Dedifferentiated amniotic fluid mesenchymal stem cell (primary cell): Measurements from ENCODE around the gene MC2R.

Experiments
- DNase-seq: peaks from one replicate; pipeline ENCODE4 v3.0.0-alpha.2; 2016; ENCODE audit errors: extremely low spot score

MC2R gene

DNA sequence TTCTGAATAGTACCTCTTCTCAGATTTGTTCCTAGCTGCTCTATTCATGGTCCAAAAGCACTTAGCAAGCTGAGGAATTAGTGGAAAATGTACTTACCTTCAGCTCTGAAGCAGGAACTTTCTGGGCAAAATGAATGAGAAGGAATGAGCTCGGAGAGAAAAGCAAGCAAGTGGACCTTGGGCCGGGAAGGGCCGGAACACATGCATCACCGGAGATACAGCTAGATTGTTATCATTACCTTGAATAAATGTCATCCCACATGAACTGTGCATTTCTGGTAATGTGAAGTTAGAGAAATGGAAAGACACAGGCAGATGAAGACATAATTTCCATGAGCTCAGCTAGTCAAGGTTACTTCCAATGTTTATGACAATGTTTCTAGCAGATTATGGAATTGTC, at the start of gene MC2R:
Gene MC2R (minus strand): TSS at position 146 of the 400 bp plus-strand sequence. CDS start 30,018 bp downstream, outside the sequence.
- DNase-seq = no peak

DNA sequence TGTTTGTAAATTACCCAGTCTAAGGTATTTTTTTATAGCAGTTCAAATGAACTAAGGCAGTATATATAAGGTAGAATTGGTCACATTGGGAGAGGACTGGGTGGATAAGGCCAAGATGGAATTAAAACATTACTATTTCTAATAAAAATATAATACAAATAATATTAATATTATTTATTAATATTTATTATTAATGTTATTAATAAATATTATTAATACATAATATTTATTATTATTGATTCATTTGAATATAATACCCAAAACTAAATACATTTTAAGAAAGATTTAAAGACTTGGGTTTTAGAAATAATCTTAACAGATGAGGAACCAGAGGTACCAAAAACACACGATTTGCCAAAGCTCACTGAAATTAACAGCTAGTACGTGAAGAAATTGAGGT, 30.5 kb upstream of the MC2R start:
- no peak for DNase-seq

DNA sequence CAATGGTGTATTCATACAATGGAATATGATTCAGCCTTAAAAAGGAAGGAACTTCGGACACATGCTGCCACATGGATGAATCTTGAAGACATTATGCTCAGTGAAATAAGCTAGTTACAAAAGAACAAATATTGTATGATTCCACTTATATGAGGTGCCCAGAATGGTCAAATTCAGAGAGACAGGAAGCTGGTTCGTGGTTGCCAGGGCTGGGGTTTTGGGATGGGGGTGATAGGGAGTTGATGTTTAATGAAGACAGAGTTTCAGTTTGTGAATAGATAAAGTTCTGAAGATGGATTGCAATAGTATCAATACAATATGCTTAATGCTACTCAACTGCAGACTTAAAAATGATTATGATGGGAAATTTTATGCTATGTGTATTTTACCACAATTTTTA, 28.0 kb upstream of the MC2R start:
- no peak for DNase-seq

DNA sequence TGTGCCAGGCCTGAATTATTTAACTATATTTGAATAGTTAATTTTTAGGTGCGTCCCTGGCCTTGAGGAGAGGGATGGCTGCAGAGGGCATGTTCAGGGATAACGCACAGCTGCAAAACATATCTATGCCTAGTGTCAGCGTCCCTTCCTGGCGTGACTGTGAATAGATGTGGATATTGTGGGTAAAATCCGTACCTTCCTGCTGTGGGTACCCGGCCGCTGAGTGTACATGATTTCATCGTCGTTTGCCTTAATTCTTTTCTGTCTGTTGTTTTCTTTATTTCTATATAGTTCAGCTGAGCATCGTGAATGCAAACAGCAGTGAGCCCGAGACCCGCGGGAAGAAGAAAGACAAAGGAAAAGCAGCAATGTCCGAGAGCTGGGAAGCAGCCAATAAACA, 25.0 kb upstream of the MC2R start:
- DNase-seq = no peak

DNA sequence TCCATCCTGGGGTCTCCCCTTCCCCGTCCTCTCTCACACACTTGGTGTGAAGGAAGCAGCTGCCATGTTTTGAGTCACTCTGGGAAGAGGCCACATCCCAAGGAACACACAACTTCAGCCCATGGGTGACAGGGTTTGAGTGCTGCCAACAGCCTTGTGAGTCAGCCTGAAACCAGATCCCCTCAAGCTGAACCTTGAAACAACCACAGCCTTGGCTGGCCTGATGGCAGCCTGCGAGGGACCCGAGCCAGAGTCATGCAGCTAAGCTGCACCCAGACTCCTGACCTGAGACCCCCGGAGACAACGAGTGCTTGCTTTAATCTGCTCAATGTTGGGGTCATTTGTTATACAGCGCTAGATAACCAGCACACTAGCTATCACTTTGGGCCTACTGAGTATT, 19.3 kb upstream of the MC2R start:
- no peak for DNase-seq

DNA sequence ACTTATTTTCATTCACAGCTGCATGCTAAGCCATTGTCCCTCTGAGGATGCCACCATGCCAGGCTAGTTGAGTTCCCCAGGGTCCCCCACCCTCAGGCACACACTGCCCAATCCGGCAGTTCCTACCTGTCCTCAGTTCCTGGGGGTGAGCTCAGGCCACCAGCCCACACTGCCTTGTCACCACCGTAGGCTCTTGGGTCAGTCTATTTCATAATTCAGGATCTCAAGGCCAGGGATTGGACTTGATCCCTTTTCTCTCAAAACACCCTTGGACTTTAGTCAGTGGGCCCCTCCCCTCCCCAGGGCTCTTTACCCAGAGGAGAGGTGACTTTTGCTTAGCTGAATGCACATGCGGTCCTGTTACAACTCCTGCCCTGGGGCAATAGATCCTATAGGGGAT, 18.7 kb upstream of the MC2R start:
- DNase-seq = no peak

DNA sequence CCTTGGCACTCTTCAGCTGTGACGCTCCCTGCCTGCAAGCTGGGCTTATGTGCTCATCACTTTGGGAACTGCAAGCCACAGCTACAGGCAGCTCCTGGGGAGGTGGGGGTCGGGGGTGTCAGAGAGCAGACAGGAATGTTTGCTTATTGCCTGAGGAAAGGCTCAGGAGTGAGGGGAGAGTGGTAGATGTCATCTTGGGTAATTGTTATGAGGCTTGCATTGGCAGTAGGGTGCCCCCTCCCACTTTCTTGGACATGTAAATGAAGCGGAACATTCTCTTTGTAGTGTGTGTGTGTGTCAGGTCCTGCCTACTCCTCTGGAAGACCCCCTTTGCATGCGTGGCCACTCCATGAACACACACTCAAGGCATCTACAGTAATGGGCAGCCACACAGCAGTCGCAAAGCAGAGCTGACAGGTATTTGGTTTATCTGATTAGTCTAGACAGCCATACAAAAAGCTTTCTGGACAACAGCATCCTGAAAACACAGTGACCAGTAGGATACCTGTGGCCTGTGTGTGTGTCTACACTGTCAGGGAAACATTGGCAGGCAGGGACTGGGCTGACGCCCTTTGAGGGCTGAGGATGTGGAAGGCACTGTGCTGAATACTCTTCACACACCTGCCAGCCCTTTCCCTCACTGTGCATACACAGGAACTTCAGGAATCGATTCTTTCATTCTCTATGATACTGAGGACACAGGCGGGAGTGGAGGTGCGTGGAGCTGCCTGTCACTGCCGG, 17.1 kb upstream of the MC2R start:
- DNase-seq = no peak

DNA sequence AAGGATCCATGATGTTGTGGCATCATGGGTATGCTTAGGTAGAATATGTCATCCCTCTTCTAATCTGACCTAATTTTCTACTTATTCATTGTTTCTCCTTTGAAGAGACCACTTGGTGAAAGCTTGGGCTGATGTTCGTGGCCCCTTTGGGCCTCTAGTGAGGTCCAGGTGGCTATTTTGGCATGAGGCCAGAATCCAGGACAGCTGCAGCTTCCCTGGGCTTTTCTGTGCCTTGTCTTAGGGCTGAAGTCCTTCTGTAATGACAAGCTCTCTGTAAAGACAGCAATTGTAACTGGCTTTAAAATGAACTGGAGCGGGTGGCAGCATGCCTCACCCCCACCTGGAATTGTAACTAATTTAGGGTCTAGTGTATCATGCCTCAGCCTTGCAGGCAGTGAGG, 15.6 kb upstream of the MC2R start:
- no peak for DNase-seq

DNA sequence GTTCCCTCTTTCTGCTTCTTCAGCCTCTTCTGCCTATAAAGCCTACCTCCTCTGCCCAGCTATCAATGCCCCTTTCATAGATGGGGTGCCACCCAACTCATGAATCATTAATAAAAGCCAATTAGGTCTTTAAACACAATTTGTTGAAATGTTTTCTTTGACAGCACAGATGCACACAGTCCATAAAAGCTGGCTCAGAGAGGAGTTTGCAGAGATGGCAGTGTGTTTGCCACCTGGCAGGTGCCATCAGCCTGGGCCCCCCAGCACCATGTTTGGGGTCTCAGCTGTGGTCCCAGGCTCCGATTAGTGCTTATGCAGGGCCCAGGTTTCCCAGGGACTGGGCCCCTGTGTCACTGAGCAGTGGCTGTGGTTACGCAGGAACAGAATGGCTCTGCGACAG, 7.9 kb upstream of the MC2R start:
- DNase-seq = no peak

DNA sequence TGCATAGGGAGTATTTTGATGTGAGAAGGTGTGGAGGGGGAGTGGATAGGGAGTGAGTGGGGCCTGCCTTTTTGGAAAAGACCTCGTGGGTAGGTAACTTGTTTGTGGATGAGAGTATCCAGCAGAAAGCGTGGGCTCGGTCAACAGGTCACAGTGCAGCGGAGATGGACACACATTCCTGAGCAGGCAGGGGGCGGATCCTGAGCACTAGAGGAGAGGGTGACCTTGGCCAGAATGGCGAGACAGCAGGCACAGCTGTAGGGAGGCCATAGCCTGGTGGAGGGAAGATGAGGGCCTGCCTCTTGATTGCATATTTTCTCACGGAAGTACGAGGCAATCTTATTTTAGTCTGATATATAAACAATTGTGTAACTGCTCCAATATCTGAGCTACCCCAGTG, 3.6 kb upstream of the MC2R start:
- no peak for DNase-seq

DNA sequence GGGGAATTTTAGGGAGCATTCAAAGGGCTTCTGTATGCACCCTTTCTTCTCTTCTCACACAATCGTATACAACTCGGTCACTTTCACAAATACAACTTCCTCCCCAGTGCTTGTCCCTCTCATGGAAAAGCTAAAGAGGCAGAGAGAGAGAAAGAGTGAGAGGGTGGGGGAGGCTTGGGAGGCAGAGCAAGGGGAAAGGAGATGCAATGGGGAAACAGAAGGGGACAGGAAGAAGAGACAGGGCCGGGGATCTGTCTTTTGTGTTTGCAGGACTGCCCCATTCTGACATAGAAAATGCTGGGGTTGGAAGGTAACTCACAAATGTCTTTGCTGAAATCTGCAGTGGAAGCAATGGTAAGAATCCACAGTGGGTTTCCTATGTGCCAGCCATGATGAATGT, 2.1 kb upstream of the MC2R start:
- DNase-seq = no peak

DNA sequence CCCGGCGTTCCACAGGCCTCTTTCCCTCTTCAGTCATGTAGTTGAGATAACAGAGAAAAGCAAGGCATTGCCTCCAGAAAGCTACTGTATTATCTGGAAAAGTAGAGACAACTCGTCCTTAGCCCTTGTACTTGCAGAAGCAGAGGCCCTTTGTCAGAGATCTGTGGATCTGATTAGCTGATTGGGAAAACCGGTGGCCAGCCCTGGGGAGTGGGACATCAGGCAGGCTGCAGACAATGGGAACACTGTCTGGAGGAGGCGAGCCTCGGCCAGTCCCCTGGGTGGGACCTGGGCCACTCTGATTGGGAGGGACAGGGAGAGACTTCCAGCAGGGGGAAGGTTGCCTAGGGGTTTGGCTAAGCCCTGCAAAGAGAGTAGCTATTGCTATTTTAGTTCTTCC, 1.2 kb upstream of the MC2R start:
- no peak for DNase-seq

DNA sequence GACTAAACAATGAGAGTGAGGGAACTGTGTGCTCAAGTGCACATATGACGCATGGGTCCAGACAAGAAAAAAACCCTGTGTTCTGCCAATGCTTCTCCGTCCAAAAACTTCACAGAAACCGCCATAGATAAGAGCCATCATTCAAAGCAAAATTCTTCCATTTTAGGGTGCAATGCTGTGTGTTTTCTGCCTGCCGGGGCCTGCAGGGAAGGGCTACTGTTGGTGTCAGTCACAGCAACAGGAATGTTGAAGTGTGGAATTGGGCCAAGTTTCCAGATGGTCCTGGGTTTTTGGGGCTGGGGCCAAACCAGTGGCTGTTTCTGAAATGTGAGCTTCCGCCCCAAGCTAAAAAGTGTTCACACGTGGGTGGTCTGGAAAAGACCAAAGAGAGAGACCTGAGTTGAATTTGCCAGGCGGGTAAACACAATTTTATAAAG, 677 bp upstream of the MC2R start:
- DNase-seq = no peak

DNA sequence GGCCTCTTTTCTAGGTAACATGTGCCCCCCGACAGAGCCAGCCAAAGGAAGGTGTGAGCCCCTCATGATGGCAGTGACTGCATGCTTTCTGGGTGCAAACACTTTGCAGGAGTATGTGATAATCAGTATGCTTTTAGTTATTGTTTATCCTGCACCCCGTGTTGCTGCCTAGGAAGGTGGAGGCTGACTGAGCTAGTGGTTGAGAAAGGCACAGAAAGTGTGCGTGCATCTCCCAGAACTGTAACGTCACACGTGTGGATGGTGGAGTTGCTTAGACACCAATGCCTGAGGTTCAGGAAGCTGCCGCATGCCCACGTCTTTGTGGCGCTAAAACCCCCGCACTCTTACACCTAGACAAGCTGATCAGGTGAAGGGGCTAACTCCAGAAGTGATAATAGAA, 580 bp downstream of the MC2R start:
- no peak for DNase-seq

DNA sequence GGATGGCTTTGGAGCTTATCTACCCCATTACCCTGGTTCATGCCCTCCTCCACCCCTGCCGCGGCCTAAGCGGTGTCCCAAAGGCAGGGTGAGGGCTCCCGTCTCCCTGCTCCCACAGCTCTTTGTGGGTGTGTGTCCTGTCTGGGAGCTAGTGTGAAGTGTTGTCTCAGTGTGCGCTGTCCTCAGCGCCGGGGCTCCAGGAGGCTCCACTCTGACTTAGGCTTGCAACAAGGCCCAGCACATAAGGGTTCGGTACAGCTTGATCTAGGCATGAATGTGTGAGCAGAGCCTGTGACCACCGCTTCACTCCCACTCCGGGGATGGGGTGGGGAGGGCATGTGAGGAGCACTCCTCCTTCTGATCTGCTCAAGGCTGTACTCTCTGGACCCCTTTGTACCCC, 1.2 kb downstream of the MC2R start:
- DNase-seq = no peak

DNA sequence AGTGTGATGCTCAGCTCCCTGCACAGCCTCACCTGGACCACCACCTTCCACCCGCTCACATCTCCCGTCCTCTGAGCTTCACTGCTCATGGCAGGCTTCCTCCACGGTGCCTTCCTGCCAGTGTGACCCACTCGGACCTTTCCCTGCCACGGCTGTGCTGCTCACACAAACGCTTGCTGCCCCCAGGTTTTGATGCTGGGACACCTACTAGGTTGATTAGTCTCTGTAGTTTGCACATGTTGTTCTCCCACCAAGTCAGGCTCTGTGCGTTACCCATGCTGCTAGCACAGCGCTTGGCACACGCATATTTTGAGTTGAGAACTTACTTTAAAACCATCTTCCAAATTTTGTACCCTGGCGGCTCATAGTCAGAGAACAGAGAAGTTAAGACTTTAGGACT, 2.1 kb downstream of the MC2R start:
- no peak for DNase-seq

DNA sequence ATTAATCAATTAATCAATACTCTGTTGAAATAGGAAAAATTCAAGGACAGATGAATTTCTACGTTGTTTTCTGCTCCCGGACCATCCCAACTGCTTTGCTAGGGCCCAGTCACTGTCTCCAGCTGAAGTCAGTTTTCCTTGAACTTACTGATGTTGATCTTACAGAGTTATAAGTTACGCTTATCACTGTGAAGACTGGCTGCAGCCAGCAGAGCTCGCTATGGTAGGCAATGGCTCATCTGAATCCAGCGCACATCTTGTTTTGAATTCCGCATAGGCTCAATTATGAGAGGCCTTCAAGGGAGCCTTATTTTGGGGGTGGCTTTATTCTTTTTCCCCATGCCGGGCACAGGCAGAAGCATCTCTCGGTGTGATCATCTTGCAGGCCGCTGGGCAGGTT, 2.7 kb downstream of the MC2R start:
- DNase-seq = no peak

DNA sequence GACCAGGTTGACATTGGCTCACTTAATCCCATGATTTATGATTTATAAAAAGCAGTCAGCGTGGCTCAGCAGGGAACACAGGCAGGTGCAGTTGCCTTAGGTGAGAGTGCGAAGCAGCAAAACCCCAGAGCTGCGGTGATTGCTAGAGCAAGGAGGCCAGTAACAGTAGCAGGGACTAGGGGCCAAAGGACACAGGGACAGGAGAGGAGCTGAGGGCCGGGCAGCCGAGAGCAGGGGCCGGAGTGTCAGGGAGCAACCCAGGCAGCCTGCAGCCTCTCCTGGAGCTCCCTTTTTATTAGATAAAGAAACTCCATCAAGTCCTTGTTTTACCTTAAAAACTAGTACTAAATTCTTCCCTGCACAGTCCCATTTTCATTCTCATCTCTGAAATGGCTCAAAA, 4.3 kb downstream of the MC2R start:
- DNase-seq = no peak

DNA sequence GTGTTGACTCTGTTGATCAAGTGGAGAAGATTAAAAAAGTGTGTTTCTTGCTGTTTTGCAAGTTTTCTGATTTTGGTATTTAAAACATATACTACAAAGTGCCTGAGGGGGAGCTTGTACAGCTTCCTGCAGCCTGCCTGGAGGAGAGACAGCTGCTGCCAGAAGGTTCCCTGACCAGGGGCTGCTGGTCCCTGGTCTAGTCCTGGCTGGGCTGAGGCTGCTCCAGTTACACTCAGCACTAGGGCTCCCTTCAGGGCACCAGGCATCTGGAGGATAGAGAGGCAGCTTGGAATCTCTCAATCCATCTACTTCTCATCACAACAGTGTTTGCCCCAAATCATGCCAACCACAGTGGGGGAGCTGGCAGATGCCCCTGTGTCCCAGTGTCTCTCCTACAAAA, 4.8 kb downstream of the MC2R start:
- no peak for DNase-seq

DNA sequence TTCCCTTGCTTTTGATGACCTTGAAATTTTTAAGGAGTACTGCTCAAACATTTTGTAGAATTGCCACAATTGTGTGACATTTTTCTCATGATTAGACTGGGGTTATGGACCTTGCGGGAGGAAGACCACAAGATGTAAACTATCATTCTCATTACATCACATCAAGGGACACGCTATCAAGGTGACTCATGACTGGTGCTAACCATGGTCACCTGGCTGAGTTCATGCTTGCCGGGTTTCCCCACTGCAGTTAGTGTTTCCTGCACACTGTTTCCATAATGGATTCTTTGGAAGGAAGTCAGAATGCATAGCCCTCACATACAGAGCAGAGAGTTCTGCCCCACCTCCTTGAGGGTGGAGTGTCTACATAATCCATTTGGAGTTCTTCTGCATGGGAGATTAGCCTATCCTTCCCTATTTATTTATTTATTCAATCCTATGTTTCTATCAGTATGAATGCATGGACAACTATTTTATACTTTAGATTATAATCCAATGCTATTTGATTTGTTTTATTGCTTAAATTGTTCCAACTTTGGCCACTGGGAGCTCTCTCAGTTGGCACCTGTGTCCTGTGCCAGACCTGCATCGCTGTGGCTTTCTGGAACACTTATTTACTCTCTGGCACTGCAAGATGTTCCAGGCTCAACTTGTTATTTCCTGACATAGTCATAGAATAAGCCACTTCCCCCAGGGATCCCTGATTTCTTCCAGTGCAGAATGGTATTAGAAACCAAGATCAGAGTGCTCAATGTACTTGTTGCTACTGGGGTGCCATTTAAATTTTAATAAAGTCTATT, 6.0 kb downstream of the MC2R start:
- DNase-seq = no peak

DNA sequence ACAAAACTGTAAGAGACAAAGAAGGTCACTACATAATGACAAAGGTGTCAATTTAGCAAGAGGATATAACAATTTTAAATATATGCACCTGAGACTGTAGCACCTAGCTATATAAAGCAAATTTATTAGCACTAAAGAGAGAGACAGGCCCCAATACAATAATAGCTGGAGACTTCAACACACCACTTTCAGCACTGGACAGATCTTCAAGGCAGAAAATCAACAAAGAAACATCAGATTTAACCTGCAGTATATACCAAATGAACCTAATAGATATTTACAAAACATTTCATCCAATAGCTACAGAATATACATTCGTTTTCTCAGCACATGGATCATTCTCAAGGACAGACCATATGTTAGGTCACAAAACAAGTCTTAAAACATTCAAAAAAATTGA, 14.7 kb downstream of the MC2R start:
- no peak for DNase-seq

DNA sequence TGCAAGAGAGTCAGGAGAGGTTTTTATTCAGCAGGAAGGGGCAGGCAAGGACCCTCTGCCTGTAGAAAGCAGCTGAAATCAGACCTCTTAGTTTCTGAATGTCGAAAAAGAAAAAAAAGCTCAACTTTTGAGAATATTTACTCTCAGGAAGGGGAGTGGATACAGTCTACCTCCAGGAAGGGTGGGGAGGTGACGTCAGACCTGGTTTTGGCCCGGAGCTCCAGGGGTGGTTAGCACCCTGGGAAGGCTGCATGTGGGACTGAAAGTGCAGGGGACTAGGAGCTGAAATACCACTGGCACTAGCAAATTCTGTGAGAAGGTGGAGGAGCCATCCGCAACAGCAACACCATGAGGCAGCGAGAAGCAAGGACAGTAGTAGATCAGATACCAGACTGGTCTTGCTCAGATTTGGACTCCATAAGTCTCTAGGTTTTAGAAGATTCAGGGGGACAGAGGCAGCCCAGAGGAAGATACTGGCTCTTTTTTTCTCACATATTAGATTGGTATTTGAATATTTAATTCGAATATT, 19.8 kb downstream of the MC2R start:
- DNase-seq = no peak

DNA sequence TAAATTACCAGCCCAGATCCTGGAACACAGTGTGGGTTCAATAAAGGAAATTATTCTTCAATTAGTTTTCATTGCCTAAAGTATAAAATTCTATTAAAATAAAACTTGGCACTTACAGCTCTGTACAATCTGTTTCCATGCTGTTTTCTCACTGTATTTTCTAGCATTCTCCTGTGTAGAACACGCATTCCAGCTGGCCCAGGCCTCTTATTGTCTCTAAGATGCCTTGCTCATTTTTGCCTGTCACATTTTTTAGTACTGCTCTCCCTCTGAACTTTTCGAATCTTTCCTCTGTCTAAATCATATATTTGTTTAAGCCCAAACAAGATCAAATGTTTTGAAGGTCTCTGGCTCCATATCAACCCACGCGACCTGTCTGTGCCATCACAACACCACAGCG, 20.8 kb downstream of the MC2R start:
- DNase-seq = no peak
